H1 (cell line): Measurements from ENCODE around the gene DOHH. TPM values are rescaled to one million over a fixed set of nuclear protein-coding genes. Genes with fewer than 3 reads are reported as not detected.

Source experiments
- CTCF ChIA-PET: fragments of 300-600 bp; sonication (Branson Sonifier 250); formaldehyde crosslinking; loops from one replicate; lab custom pipeline; 2021; ENCODE audit not compliant: partially characterized antibody; lab: Charles Lee
- POLR2A ChIA-PET: fragments of 300-600 bp; sonication (Branson Sonifier 250); formaldehyde crosslinking; loops from one replicate; lab custom pipeline; 2021; ENCODE audit warnings: inconsistent platforms; ENCODE audit not compliant: partially characterized antibody; lab: Charles Lee
- DNase-seq, 2 experiments: peaks; one replicate each; pipeline versions ENCODE4 v3.0.0 to v3.0.0-alpha.2; 2010 to 2022; ENCODE audit warnings: low spot score in 2 of 2, low read depth in 1 of 2, mixed read lengths in 1 of 2
- FAIRE-seq: peaks from 2 replicates; lab custom pipeline; 2011; peaks lifted over from hg19 to GRCh38; lab: Jason Lieb, UNC
- H2AFZ ChIP-seq: 2 replicates; pipeline ENCODE4 v1.8.1; 2012; ENCODE audit warnings: low read length, inconsistent platforms
- H2AK5ac ChIP-seq: 2 replicates; pipeline ENCODE4 v1.6.1; 2013; ENCODE audit warnings: low read depth, low read length
- H2BK120ac ChIP-seq: replicated peaks from 2 replicates; pipeline ENCODE3; 2013; ENCODE audit warnings: low read depth, low read length, inconsistent platforms
- H2BK12ac ChIP-seq: 2 replicates; pipeline ENCODE4 v1.6.1; 2013; ENCODE audit warnings: low read depth, low read length
- H2BK15ac ChIP-seq: 2 replicates; pipeline ENCODE4 v1.6.1; 2013; ENCODE audit warnings: low read length
- H2BK20ac ChIP-seq: 2 replicates; pipeline ENCODE4 v1.6.1; 2013; ENCODE audit warnings: low read length
- H2BK5ac ChIP-seq: 2 replicates; pipeline ENCODE4 v1.6.1; 2013; ENCODE audit warnings: low read depth, low read length
- H3K14ac ChIP-seq: 2 replicates; pipeline ENCODE4 v1.6.1; 2013; ENCODE audit warnings: inconsistent platforms; ENCODE audit not compliant: insufficient read length
- H3K18ac ChIP-seq: 2 replicates; pipeline ENCODE4 v1.6.1; 2013; ENCODE audit warnings: low read length; ENCODE audit errors: extremely low read depth
- H3K23ac ChIP-seq: 2 replicates; pipeline ENCODE4 v1.6.1; 2013; ENCODE audit warnings: inconsistent platforms; ENCODE audit not compliant: insufficient read length
- H3K23me2 ChIP-seq: 2 replicates; pipeline ENCODE4 v1.6.1; 2013; ENCODE audit warnings: low read depth, low read length
- H3K27ac ChIP-seq: 2 replicates; pipeline ENCODE4 v1.6.1; 2011; ENCODE audit warnings: low read depth, low read length, inconsistent platforms
- H3K27me3 ChIP-seq, 4 experiments: replicated peaks in 1 of 4; 1 replicate in 1 of 4; 2 replicates in 3 of 4; pipeline versions ENCODE4 v1.6.1 to v1.8.1; 2011 to 2013; ENCODE audit warnings: low read length in 3 of 4, mild to moderate bottlenecking in 3 of 4, inconsistent platforms in 2 of 4, mixed read lengths in 2 of 4, moderate library complexity in 1 of 4; ENCODE audit not compliant: control insufficient read depth in 3 of 4, insufficient read depth in 3 of 4; ENCODE audit errors: extremely low read depth in 1 of 4
- H3K36me3 ChIP-seq, 4 experiments: 2 replicates each; pipeline versions ENCODE4 v1.6.1 to v1.8.1; 2011 to 2013; ENCODE audit warnings: mild to moderate bottlenecking in 4 of 4, low read length in 3 of 4, moderate library complexity in 2 of 4, control low read depth in 1 of 4, inconsistent platforms in 1 of 4; ENCODE audit not compliant: insufficient read depth in 4 of 4, control insufficient read depth in 2 of 4
- H3K4ac ChIP-seq: replicated peaks from 2 replicates; pipeline ENCODE3; 2013; ENCODE audit warnings: low read length, low read depth, mixed read lengths, inconsistent platforms; ENCODE audit not compliant: insufficient read length
- H3K4me1 ChIP-seq, 4 experiments: replicated peaks in 1 of 4; 1 replicate in 1 of 4; 2 replicates in 3 of 4; pipeline versions ENCODE4 v1.6.1 to v1.8.1; 2011 to 2013; ENCODE audit warnings: low read length in 3 of 4, inconsistent platforms in 2 of 4, mixed read lengths in 1 of 4; ENCODE audit not compliant: insufficient read depth in 4 of 4, control insufficient read depth in 3 of 4
- H3K4me2 ChIP-seq, 2 experiments: 2 replicates each; pipeline versions ENCODE4 v1.6.1 to v1.8.1; 2011 to 2013; ENCODE audit warnings: low read depth in 2 of 2, low read length in 2 of 2, control low read depth in 1 of 2, inconsistent platforms in 1 of 2, mild to moderate bottlenecking in 1 of 2; ENCODE audit not compliant: insufficient read depth in 1 of 2
- H3K4me3 ChIP-seq, 4 experiments: fragments of 200-600, 300-600 bp in 1 of 4; sonication (generic), shearing (Covaris generic), sonication (Bioruptor Twin) in 1 of 4; 2 replicates each; pipeline versions ENCODE4 v1.5.1 to v1.8.1; 2011 to 2016; ENCODE audit warnings: low read length in 4 of 4, low read depth in 3 of 4, control low read depth in 2 of 4, inconsistent platforms in 2 of 4, mild to moderate bottlenecking in 2 of 4, mixed read lengths in 1 of 4, moderate library complexity in 1 of 4; ENCODE audit not compliant: insufficient read depth in 2 of 4; ENCODE audit errors: extremely low read depth in 1 of 4
- H3K56ac ChIP-seq: replicated peaks from 2 replicates; pipeline ENCODE3; 2013; ENCODE audit warnings: low read depth, mild to moderate bottlenecking, mixed read lengths, low read length, inconsistent platforms; ENCODE audit not compliant: insufficient read length
- H3K79me1 ChIP-seq: 2 replicates; pipeline ENCODE4 v1.6.1; 2013; ENCODE audit warnings: low read depth, low read length, control low read depth
- H3K79me2 ChIP-seq, 2 experiments: 2 replicates each; pipeline versions ENCODE4 v1.6.1 to v1.8.1; 2012 to 2013; ENCODE audit warnings: low read length in 2 of 2, mild to moderate bottlenecking in 2 of 2, inconsistent platforms in 1 of 2; ENCODE audit not compliant: insufficient read depth in 2 of 2, control insufficient read depth in 1 of 2
- H3K9ac ChIP-seq, 4 experiments: replicated peaks in 1 of 4; 1 replicate in 1 of 4; 2 replicates in 3 of 4; pipeline versions ENCODE4 v1.6.1 to v1.8.1; 2011 to 2013; ENCODE audit warnings: low read depth in 3 of 4, low read length in 3 of 4, control low read depth in 2 of 4, mild to moderate bottlenecking in 2 of 4, moderate library complexity in 2 of 4, inconsistent platforms in 1 of 4; ENCODE audit errors: extremely low read depth in 1 of 4
- H3K9me3 ChIP-seq, 2 experiments: 2 replicates each; pipeline versions ENCODE4 v1.6.1 to v1.8.1; 2012 to 2013; ENCODE audit warnings: mild to moderate bottlenecking in 2 of 2, moderate library complexity in 2 of 2, control low read depth in 1 of 2, inconsistent platforms in 1 of 2, low read depth in 1 of 2, low read length in 1 of 2, mixed read lengths in 1 of 2; ENCODE audit not compliant: insufficient read depth in 2 of 2
- H4K20me1 ChIP-seq, 2 experiments: replicated peaks in 1 of 2; 2 replicates each; pipeline versions ENCODE3 to v1.8.1; 2011 to 2013; ENCODE audit warnings: inconsistent platforms in 2 of 2, low read length in 2 of 2, mild to moderate bottlenecking in 1 of 2; ENCODE audit not compliant: insufficient read depth in 2 of 2, control insufficient read depth in 1 of 2
- H4K5ac ChIP-seq: 2 replicates; pipeline ENCODE4 v1.6.1; 2013; ENCODE audit warnings: low read length, low read depth, mixed read lengths, inconsistent platforms; ENCODE audit not compliant: insufficient read length
- H4K8ac ChIP-seq: 2 replicates; pipeline ENCODE4 v1.8.0; 2013; ENCODE audit warnings: mild to moderate bottlenecking, moderate library complexity, low read length, inconsistent platforms; ENCODE audit not compliant: insufficient read depth; ENCODE audit errors: extremely low read depth
- H4K91ac ChIP-seq: replicated peaks from 2 replicates; pipeline ENCODE3; 2013; ENCODE audit warnings: low read length, mixed read lengths, inconsistent platforms; ENCODE audit not compliant: insufficient read length
- ZNF274 ChIP-seq: IDR thresholded peaks from 2 replicates; pipeline ENCODE4 v1.7.0; 2012; ENCODE audit warnings: low read length, borderline replicate concordance; ENCODE audit errors: extremely low read depth
- WGBS, 2 experiments: shearing (Covaris generic) in 1 of 2; methylation state at CpG; one replicate each; pipeline versions ENCODE4 v1.1.6 to v1.1.7; 2013 to 2015; ENCODE audit warnings: low lambda C conversion rate in 2 of 2, mixed read lengths in 2 of 2, inconsistent platforms in 1 of 2, low coverage in 1 of 2, missing lambda C conversion rate in 1 of 2; ENCODE audit not compliant: insufficient replicate concordance in 2 of 2, insufficient coverage in 1 of 2, insufficient read length in 1 of 2; ENCODE audit errors: extremely low coverage in 1 of 2, missing lambda C conversion rate in 1 of 2; 5-methylcytosine and 5-hydroxymethylcytosine counted together
- polyA plus RNA-seq, 7 experiments: library from polyadenylated mRNA; depleted of rRNA in 3 of 7; stranded (reverse) in 5 of 7; unstranded in 2 of 7; fragments of >200 nt in 5 of 7; fragments of 200-250 nt in 2 of 7; gene quantifications; 1 replicate in 5 of 7; 2 replicates in 1 of 7; 4 replicates in 1 of 7; pipeline versions ENCODE4 v1.2.1 to v1.2.3, GENCODE V29; 2011 to 2013; ENCODE audit warnings: missing spikeins in 2 of 7, mixed read lengths in 2 of 7
- total RNA-seq: library from RNA; stranded (reverse); fragmentation: NEBNext Ultra II Directional; extraction: Animal tissue kit (Norgen Biotek cat#: 25700); gene quantifications from 2 replicates; pipeline ENCODE4 v1.2.1, GENCODE V29; 2021
- TF ChIP-seq, protein P1 (sequence below): IDR thresholded peaks from 2 replicates; pipeline ENCODE4 v1.6.1; 2011; ENCODE audit warnings: low read length, improper control_type of control experiment

Gene DOHH
- total and polyA plus RNA-seq, 2 of the 8 experiments (the other 6 are each of a cell fraction or from before 2014, with no cell fraction given) = 7.3 to 17.7 TPM

- 92% methylated on average over 12 of the region's 14 CpGs; no CpG with 5 or more reads in 1 of the 2 experiments for WGBS, 2 experiments
- H3K23me2 ChIP-seq = no peaks in the 10 kb centered on the region; the same call in 1 of the 2 replicates
Observed at GRCh38 chr19:3535563-3535965, 35.1 kb upstream of the DOHH start.

More at GRCh38 chr19:3535563-3535965, 35.1 kb upstream of the DOHH start:
- 0 out of 2 replicates have a peak, but pooled peaks cover 2% of the 10 kb centered on the region for H3K79me1 ChIP-seq
- no peak overlapping the region for H4K91ac ChIP-seq
- H4K20me1 ChIP-seq = peaks cover 8 to 17% of the 10 kb centered on the region in 2 experiments
- H2AK5ac ChIP-seq = no peak overlapping the region
- no peak overlapping the region for H2BK12ac ChIP-seq
- H4K8ac ChIP-seq = no peak overlapping the region
- POLR2A ChIA-PET = interaction anchor here (4.0 kb wide), 1 partner anchor 9 kb away, joined by 30 read pairs; no protein-coding TSS in a partner anchor
- no peak overlapping the region for H3K4ac ChIP-seq
- no peak overlapping the region for H2BK5ac ChIP-seq
- no peak overlapping the region for H3K9ac ChIP-seq
- H3K18ac ChIP-seq = no peak overlapping the region
- no peak overlapping the region for H3K27ac ChIP-seq
- H2BK120ac ChIP-seq = no peak overlapping the region
- H3K36me3 ChIP-seq = peaks cover 7 to 38% (median 23%) of the 10 kb centered on the region in 4 experiments; a peak in 7 of 8 replicates
- no peaks in the 10 kb centered on the region for H3K9me3 ChIP-seq
- H3K14ac ChIP-seq = no peak overlapping the region
- no peak overlapping the region for H3K4me2 ChIP-seq
- H4K5ac ChIP-seq = no peak overlapping the region
- H3K79me2 ChIP-seq = no peaks in the 10 kb centered on the region
- TF ChIP-seq ZNF274 = no peak
- TF ChIP-seq, protein P1, sequence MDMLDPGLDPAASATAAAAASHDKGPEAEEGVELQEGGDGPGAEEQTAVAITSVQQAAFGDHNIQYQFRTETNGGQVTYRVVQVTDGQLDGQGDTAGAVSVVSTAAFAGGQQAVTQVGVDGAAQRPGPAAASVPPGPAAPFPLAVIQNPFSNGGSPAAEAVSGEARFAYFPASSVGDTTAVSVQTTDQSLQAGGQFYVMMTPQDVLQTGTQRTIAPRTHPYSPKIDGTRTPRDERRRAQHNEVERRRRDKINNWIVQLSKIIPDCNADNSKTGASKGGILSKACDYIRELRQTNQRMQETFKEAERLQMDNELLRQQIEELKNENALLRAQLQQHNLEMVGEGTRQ = no peak
- no peak overlapping the region for H2BK20ac ChIP-seq
- peaks cover 3 to 11% (median 6%) of the 10 kb centered on the region in 4 experiments; a peak in 6 of 7 replicates for H3K4me1 ChIP-seq
- CTCF ChIA-PET = interaction anchor here (1.9 to 6.9 kb wide), 3 partner anchors 9 to 84 kb away, joined by 4 to 54 read pairs (median 7); no protein-coding TSS in a partner anchor
- no peak for FAIRE-seq
- H3K4me3 ChIP-seq = no peak overlapping the region
- H3K23ac ChIP-seq = no peak overlapping the region
- H3K56ac ChIP-seq = no peak overlapping the region
- DNase-seq = no peak
- H3K27me3 ChIP-seq = no peaks in the 10 kb centered on the region
- H2BK15ac ChIP-seq = no peak overlapping the region
- no peak overlapping the region for H2AFZ ChIP-seq
